Kidney (tissue), 14 donors: Measurements from ENCODE around the gene POLR2L. TPM values are rescaled to one million over a fixed set of nuclear protein-coding genes. Genes with fewer than 3 reads are reported as not detected.

Experiments used
- DNase-seq, 5 donors: peaks; one replicate each; pipeline ENCODE4 v3.0.0-alpha.2; 2013 to 2020
- FAIRE-seq: peaks from 2 replicates; lab custom pipeline; 2012; peaks lifted over from hg19 to GRCh38; lab: Jason Lieb, UNC
- H3K27ac ChIP-seq, 2 donors: one replicate each; pipeline ENCODE4 v1.7.0; 2013; ENCODE audit warnings: low read depth in 2 of 2, low read length in 2 of 2, inconsistent platforms in 1 of 2
- H3K27me3 ChIP-seq: one replicate; pipeline ENCODE4 v1.7.1; 2013; ENCODE audit warnings: low read length, inconsistent platforms; ENCODE audit not compliant: control insufficient read depth, insufficient read depth
- H3K36me3 ChIP-seq, 3 donors: one replicate each; pipeline versions ENCODE4 v1.7.0 to v1.7.1; 2013; ENCODE audit warnings: low read length in 3 of 3, control low read depth in 1 of 3, inconsistent platforms in 1 of 3; ENCODE audit not compliant: insufficient read depth in 3 of 3, control insufficient read depth in 2 of 3
- H3K4me1 ChIP-seq, 3 donors: one replicate each; pipeline versions ENCODE4 v1.7.0 to v1.7.1; 2013; ENCODE audit warnings: low read length in 3 of 3, inconsistent platforms in 1 of 3, low read depth in 1 of 3; ENCODE audit not compliant: control insufficient read depth in 2 of 3, insufficient read depth in 2 of 3
- H3K4me3 ChIP-seq, 3 donors: one replicate each; pipeline versions ENCODE4 v1.7.0 to v1.8.1; 2013; ENCODE audit warnings: low read length in 3 of 3, control low read depth in 1 of 3, inconsistent platforms in 1 of 3
- H3K9ac ChIP-seq, 3 donors: one replicate each; pipeline versions ENCODE4 v1.7.0 to v1.7.1; 2013; ENCODE audit warnings: low read length in 3 of 3, control low read depth in 1 of 3, inconsistent platforms in 1 of 3
- H3K9me3 ChIP-seq, 3 donors: one replicate each; pipeline versions ENCODE4 v1.7.0 to v1.7.1; 2013; ENCODE audit warnings: low read length in 3 of 3, control low read depth in 1 of 3, inconsistent platforms in 1 of 3; ENCODE audit not compliant: control insufficient read depth in 2 of 3, insufficient read depth in 1 of 3
- intact Hi-C: fragments of 100-400 bp; cut with DNase I; formaldehyde crosslinking; loops from one replicate; pipeline ENCODE4 v1.11.1; 2022
- polyA plus RNA-seq: library from polyadenylated mRNA; stranded (reverse); fragments of 350-450 nt; fragmentation: Illumina TruSeq; extraction: RNeasy Lipid Tissue Mini Kit (QIAGEN cat#74804); gene quantifications from one replicate; pipeline ENCODE4 v1.2.3, GENCODE V29; 2014; ENCODE audit warnings: low read depth, low replicate concordance; ENCODE audit not compliant: insufficient read depth
- total RNA-seq: library from RNA; stranded (reverse); fragmentation: NEBNext Ultra II Directional; extraction: Animal tissue kit (Norgen Biotek cat#: 25700); gene quantifications from one replicate; pipeline ENCODE4 v1.2.1, GENCODE V29; 2021
- TF ChIP-seq, protein P1 (sequence below): IDR thresholded peaks from 3 replicates; pipeline ENCODE4 v1.5.1; 2012; ENCODE audit warnings: mild to moderate bottlenecking, moderate library complexity, borderline replicate concordance; ENCODE audit not compliant: insufficient read depth; ENCODE audit errors: extremely low read depth
- donor health status: control.
- donor health status: control.
- donor health status: control.
- donor health status: control.
- donor health status: control.
- donor health status: DM: yes; HTN: yes; CAD: no.
- donor health status: Normal renal cell carcinoma (clear cell type).

The POLR2L gene
- total and polyA plus RNA-seq, 2 donors from 2014 or later, result 107 to 376 TPM

DNA sequence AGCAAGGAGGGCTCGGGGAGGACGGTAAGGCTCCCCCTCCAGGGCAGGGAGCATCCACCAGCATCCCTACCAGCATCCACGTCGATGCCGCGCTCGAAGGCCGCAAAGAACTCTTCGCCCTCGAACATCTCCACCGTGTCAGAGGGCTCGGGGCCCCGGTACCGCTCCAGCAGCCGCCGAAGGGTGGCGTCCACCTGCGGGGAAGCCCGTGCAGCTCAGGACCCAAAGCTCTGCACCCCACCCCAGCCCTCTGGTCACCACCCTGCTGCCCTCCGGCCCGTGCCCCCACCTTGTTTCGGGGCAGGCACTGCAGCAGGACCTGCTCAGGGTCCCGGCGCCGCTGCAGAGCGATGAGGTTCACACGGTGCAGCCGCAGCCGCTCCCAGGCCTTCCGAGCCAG lies 41.9 kb downstream of the POLR2L start:
- Histone ChIP-seq H3K27me3 (no peaks in the 10 kb centered on the region), H3K9ac (no peak overlapping the region), H3K36me3 (no peaks in the 10 kb centered on the region), H3K9me3 (no peaks in the 10 kb centered on the region), H3K4me1 (peaks cover 0 to 26% (median 12%) of the 10 kb centered on the region in 3 donors), H3K4me3 (no peak overlapping the region), H3K27ac (no peak overlapping the region)
- no peak for DNase-seq
- intact Hi-C loops, result no loop called here
- no peak for FAIRE-seq
- TF ChIP-seq, protein P1, sequence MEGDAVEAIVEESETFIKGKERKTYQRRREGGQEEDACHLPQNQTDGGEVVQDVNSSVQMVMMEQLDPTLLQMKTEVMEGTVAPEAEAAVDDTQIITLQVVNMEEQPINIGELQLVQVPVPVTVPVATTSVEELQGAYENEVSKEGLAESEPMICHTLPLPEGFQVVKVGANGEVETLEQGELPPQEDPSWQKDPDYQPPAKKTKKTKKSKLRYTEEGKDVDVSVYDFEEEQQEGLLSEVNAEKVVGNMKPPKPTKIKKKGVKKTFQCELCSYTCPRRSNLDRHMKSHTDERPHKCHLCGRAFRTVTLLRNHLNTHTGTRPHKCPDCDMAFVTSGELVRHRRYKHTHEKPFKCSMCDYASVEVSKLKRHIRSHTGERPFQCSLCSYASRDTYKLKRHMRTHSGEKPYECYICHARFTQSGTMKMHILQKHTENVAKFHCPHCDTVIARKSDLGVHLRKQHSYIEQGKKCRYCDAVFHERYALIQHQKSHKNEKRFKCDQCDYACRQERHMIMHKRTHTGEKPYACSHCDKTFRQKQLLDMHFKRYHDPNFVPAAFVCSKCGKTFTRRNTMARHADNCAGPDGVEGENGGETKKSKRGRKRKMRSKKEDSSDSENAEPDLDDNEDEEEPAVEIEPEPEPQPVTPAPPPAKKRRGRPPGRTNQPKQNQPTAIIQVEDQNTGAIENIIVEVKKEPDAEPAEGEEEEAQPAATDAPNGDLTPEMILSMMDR, result no peak

DNA sequence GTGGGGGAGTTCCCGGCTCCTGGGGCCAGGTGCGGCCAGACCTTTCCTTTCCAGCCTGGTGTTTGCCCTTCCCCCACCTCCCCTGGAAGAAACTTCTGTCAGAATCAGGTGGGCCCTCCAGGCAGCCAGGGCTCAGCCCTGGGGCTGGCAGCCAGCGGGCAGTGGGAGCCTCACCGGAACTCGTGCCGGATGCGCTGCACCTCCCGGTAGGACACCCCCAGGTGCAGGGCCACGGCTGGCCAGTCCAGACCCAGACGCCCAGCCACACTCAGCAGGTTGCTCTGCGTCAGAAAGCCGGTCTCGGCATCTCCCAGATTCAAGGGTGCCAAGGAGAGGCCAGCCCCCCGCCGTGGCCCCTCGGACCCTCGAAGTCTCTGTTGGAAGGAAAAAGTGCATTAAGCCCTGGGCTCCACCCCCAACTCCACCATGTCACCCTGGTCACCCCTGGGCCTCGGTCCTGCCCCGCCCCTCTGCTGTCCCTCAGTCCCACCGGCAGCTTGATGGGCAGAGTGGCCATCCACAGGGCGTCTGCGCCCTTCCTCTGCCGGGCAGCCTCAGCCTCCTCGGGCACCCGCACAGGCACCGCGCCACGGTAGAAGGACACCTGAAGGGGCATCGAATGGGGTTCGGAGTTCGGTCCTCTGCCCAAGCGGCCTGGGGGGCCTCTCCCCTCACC lies 42.5 kb downstream of the POLR2L start:
- TF ChIP-seq, protein P1, result no peak
- FAIRE-seq, result no peak
- no peak for DNase-seq
- Histone ChIP-seq H3K27ac (no peak overlapping the region), H3K36me3 (no peaks in the 10 kb centered on the region), H3K27me3 (no peaks in the 10 kb centered on the region), H3K4me1 (peaks cover 0 to 28% (median 12%) of the 10 kb centered on the region in 3 donors), H3K9me3 (no peaks in the 10 kb centered on the region), H3K4me3 (no peak overlapping the region), H3K9ac (no peak overlapping the region)
- intact Hi-C loops, result no loop called here

DNA sequence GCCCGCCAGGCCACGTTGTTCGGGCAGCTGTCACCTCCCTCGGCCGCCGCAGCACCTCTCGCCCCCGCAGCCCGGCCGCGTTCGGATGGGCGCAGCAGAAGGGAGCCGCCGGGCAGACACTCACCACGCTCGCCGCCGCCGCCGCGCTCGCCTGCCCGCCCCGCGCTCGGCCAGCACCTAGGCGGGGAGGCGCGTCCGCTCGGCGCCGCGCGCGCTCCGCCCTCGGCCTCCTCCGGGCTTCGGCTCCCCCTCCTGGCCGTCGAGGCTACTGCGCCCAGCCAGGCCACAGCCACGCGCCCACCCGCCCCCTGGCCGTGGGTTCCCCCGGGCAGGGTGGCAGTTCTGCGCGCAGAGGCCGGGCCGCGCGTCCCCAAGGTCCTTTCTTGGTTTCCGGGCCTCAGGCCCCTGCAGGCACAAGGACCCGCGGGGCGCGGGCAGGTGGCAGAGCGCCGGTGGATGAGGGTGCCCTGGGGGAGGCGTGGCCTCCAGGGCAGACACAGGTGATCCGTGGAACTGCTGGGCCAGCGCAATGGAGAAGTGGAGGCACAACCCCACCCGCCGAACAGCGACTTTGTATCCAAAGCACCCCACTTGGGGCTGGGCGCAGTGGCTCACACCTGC lies 44.1 kb downstream of the POLR2L start, which contains the start of gene SLC25A22:
Gene SLC25A22 (minus strand): TSS at position 189 of the 621 bp plus-strand sequence. CDS start 3,275 bp downstream, outside the sequence.
- Histone ChIP-seq H3K4me1 (peaks cover 0 to 22% (median 8%) of the 10 kb centered on the region in 3 donors), H3K9me3 (no peaks in the 10 kb centered on the region), H3K36me3 (no peaks in the 10 kb centered on the region), H3K9ac (peak within 1 kb of the TSS in 2 of 3 donors; percentile 32 to 70), H3K27me3 (no peaks in the 10 kb centered on the region), H3K4me3 (peak within 1 kb of the TSS; percentile 47 to 79 (median 73)), H3K27ac (peak within 1 kb of the TSS; percentile 54 to 80)
- no peak for FAIRE-seq
- intact Hi-C loops, result no loop called here
- TF ChIP-seq, protein P1, result peak; percentile 80
- peak; percentile 84 to 92 (median 88) for DNase-seq
